A549 (cell line): ENCODE results near the gene PERM1. TPM values are rescaled to one million over a fixed set of nuclear protein-coding genes. Genes with fewer than 3 reads are reported as not detected.
"Not testable (repeated sequence)": the region's sequence is repeated elsewhere in the genome, so short reads cannot be mapped to it uniquely, and the experiment has no call there.

Source experiments
- ATAC-seq, 2 experiments: fragments of 200-7000 bp in 1 of 2; fragments of >200 bp in 1 of 2; cut with Nextera tagmentation in 1 of 2; cut with Tn5 transposase in 1 of 2; 3 replicates each; pipeline versions ENCODE4 v1.8.0 to v1.9.1; 2018 to 2020; ENCODE audit warnings: mild to moderate bottlenecking in 1 of 2, moderate library complexity in 1 of 2
- CTCF ChIA-PET: fragments of 300-600 bp; sonication (Branson Sonifier 250); formaldehyde crosslinking; extraction: SDS; loops from one replicate; lab custom pipeline; 2021; ENCODE audit warnings: antibody characterized with exemption, inconsistent platforms; lab: Yijun Ruan, JAX
- POLR2A ChIA-PET: fragments of 350-600 bp; formaldehyde crosslinking; extraction: SDS; loops from one replicate; lab custom pipeline; 2021; ENCODE audit warnings: antibody characterized with exemption, inconsistent platforms; lab: Yijun Ruan, JAX
- DNase-seq, 2 experiments: peaks; one replicate each; pipeline versions ENCODE4 v3.0.0 to v3.0.0-alpha.2; 2011 to 2016; ENCODE audit warnings: low read depth in 1 of 2, low spot score in 1 of 2
- FAIRE-seq: peaks from 2 replicates; lab custom pipeline; 2011; peaks lifted over from hg19 to GRCh38; lab: Jason Lieb, UNC
- H3K27ac ChIP-seq, 2 experiments: fragments of >200 bp; sonication (Bioruptor Twin); formaldehyde crosslinking; 3 replicates each; pipeline ENCODE4 v1.5.1; 2016 to 2017
- H3K4me1 ChIP-seq: fragments of >200 bp; sonication (Bioruptor Twin); formaldehyde crosslinking; 3 replicates; pipeline ENCODE4 v1.6.1; 2016
- H3K4me2 ChIP-seq: fragments of >200 bp; sonication (Bioruptor Twin); formaldehyde crosslinking; 3 replicates; pipeline ENCODE4 v1.6.1; 2016
- H3K4me3 ChIP-seq: fragments of >200 bp; sonication (Bioruptor Twin); formaldehyde crosslinking; 3 replicates; pipeline ENCODE4 v1.5.1; 2016
- H3K9me3 ChIP-seq: fragments of >200 bp; sonication (Bioruptor Twin); formaldehyde crosslinking; 3 replicates; pipeline ENCODE4 v1.6.1; 2016
- BHLHE40 ChIP-seq: IDR thresholded peaks from 2 replicates; pipeline ENCODE4 v1.6.1; 2012; ENCODE audit warnings: low read depth, low read length, inconsistent platforms
- CEBPB ChIP-seq, 2 experiments: fragments of >200 bp in 1 of 2; sonication (Bioruptor Twin) in 1 of 2; formaldehyde crosslinking in 1 of 2; IDR thresholded peaks; 2 replicates each; pipeline ENCODE4 v1.6.1; 2012 to 2016
- FOSL2 ChIP-seq, 2 experiments: fragments of 450-650 bp in 1 of 2; fragments of >200 bp in 1 of 2; sonication (Bioruptor Twin) in 1 of 2; formaldehyde crosslinking; IDR thresholded peaks; 2 replicates each; pipeline versions ENCODE4 v1.5.0 to v1.6.1; 2016 to 2020; ENCODE audit warnings: mild to moderate bottlenecking in 1 of 2, moderate library complexity in 1 of 2
- GATA3 ChIP-seq: IDR thresholded peaks from 2 replicates; pipeline ENCODE4 v1.6.1; 2012; ENCODE audit warnings: borderline replicate concordance
- MAZ ChIP-seq: fragments of 150-350 bp; IDR thresholded peaks from 2 replicates; pipeline ENCODE4 v1.6.1; 2014; ENCODE audit warnings: antibody characterized with exemption, low read depth, low read length, borderline replicate concordance
- PBX3 ChIP-seq: IDR thresholded peaks from 2 replicates; pipeline ENCODE4 v1.6.1; 2012
- RAD21 ChIP-seq, 2 experiments: fragments of >200 bp in 1 of 2; sonication (Bioruptor Twin) in 1 of 2; formaldehyde crosslinking in 1 of 2; IDR thresholded peaks in 1 of 2; conservative IDR thresholded peaks in 1 of 2; 2 replicates in 1 of 2; 3 replicates in 1 of 2; pipeline ENCODE4 v1.6.1; 2012 to 2018; ENCODE audit warnings: inconsistent platforms in 1 of 2
- RARB ChIP-seq: fragments of 250-450 bp; sonication (Bioruptor Pico); IDR thresholded peaks from 2 replicates; pipeline ENCODE4 v1.8.0; 2021; ENCODE audit warnings: mild to moderate bottlenecking, moderate library complexity
- REST ChIP-seq: fragments of 200-600 bp; sonication (generic); IDR thresholded peaks from 2 replicates; pipeline ENCODE4 v1.6.1; 2016; ENCODE audit warnings: antibody characterized with exemption, mild to moderate bottlenecking, moderate library complexity
- SMC3 ChIP-seq: fragments of >200 bp; sonication (Bioruptor Twin); formaldehyde crosslinking; IDR thresholded peaks from 3 replicates; pipeline ENCODE4 v1.6.1; 2018; ENCODE audit warnings: inconsistent platforms
- TP53 ChIP-seq: fragments of 250-450 bp; sonication (Bioruptor Pico); IDR thresholded peaks from 2 replicates; pipeline ENCODE4 v1.5.0; 2021; ENCODE audit warnings: mild to moderate bottlenecking, moderate library complexity
- ZSCAN20 ChIP-seq: fragments of 250-450 bp; sonication (Bioruptor Pico); IDR thresholded peaks from 2 replicates; pipeline ENCODE4 v1.8.0; 2022; ENCODE audit warnings: mild to moderate bottlenecking, moderate library complexity
- WGBS: methylation state at CpG from one replicate; pipeline ENCODE4 v1.1.6; 2017; ENCODE audit errors: missing lambda C conversion rate; 5-methylcytosine and 5-hydroxymethylcytosine counted together
- polyA plus RNA-seq, 4 experiments: library from polyadenylated mRNA; depleted of rRNA in 3 of 4; stranded (reverse); fragments of >200 nt; fragmentation: RNase III in 1 of 4; extraction: RNeasy Plus Mini Kit Qiagen cat#74134 plus additional on column Dnase treatment in 1 of 4; gene quantifications; 2 replicates in 3 of 4; 3 replicates in 1 of 4; pipeline ENCODE4 v1.2.3, GENCODE V29; 2011 to 2017
- TF ChIP-seq, protein P1 (sequence below): fragments of >200 bp; sonication (Bioruptor Twin); formaldehyde crosslinking; IDR thresholded peaks from 3 replicates; pipeline ENCODE4 v1.6.1; 2016
- TF ChIP-seq, protein P2 (sequence below): IDR thresholded peaks from 2 replicates; pipeline ENCODE4 v1.6.1; 2012
- TF ChIP-seq, protein P3 (sequence below): fragments of >200 bp; sonication (Bioruptor Twin); formaldehyde crosslinking; IDR thresholded peaks from 3 replicates; pipeline ENCODE4 v1.5.1; 2016

Gene PERM1
- polyA plus RNA-seq, 2 of the 4 experiments (the other 2 are of a cell fraction) = 0.30 TPM; not detected in 1

DNA sequence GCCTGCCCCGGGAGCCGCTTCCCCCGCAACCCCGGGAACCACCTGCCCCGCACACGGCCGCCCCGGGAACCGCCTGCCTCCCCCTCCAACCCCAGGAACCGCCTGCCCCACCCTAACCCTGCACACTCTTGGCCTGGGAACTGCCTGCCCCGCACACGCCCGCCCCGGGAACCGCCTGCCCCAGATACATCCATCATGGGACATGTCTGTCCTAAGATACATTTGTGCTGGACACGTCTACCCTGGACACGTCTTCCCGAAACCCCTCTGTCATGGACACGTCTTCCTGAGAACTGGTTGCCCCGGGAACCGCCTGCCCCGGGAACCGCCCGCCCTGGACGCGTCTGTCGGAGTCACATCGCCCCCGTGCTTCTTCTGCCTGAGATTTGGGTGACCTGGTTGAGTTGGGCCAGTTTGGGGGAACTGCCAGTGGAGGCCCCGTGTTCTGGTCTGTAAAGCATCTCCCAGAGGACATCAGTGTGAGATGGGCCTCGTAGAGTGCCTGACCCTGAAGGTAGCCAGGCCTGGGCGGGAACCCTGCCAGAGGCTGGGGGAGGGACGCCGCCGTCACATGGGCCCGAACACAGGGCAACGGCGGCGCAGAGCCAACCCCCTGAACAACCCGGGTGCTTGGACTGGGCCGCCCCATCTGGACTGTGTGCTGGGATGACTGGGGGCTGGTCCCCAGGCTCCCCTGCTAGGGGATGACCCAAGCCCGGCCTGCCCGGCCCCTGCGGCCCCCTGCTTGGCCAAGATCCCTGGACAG, 3.6 kb downstream of the PERM1 start:
- ATAC-seq (0 out of 6 replicates have a peak, but pooled peaks of 1 of the 2 experiments have one; percentile 10), DNase-seq (no peak), FAIRE-seq (no peak)
- Histone ChIP-seq H3K4me1 (peaks cover 7% of the 10 kb centered on the region; the same call in 1 of the 3 replicates), H3K27ac (0 out of 6 replicates have a peak overlapping the region, but pooled peaks of 1 of the 2 experiments have one; percentile 66), H3K4me2 (peak overlapping the region; percentile 48; the same call in 1 of the 3 replicates), H3K9me3 (no peaks in the 10 kb centered on the region), H3K4me3 (no peak overlapping the region)
- TF ChIP-seq, protein P1, sequence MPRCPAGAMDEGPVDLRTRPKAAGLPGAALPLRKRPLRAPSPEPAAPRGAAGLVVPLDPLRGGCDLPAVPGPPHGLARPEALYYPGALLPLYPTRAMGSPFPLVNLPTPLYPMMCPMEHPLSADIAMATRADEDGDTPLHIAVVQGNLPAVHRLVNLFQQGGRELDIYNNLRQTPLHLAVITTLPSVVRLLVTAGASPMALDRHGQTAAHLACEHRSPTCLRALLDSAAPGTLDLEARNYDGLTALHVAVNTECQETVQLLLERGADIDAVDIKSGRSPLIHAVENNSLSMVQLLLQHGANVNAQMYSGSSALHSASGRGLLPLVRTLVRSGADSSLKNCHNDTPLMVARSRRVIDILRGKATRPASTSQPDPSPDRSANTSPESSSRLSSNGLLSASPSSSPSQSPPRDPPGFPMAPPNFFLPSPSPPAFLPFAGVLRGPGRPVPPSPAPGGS = no peak
- no peak for TF ChIP-seq PBX3
- TF ChIP-seq CEBPB (IDR thresholded peaks at IDR 0.05) = no peak
- TF ChIP-seq ZSCAN20 (CRISPR knock-in tag) = no peak
- TF ChIP-seq REST = no peak
- no peak for TF ChIP-seq MAZ
- TF ChIP-seq TP53 (CRISPR knock-in tag) = no peak
- no peak for TF ChIP-seq RARB
- ChIA-PET POLR2A (no interaction called here), CTCF (no interaction called here)
- WGBS = 67% methylated on average over 20 of the region's 44 CpGs

GRCh38 chr1:976791-977190, 5.1 kb downstream of the PERM1 start:
- not testable (repeated sequence) for ATAC-seq, DNase-seq, FAIRE-seq

GRCh38 chr1:975896-976683, 5.8 kb downstream of the PERM1 start:
- Histone ChIP-seq H3K4me2 (peak overlapping the region; percentile 82), H3K4me3 (peak overlapping the region; percentile 38), H3K4me1 (peaks cover 7% of the 10 kb centered on the region; the same call in 1 of the 3 replicates), H3K27ac (peak overlapping the region; percentile 69 to 90), H3K9me3 (no peaks in the 10 kb centered on the region)
- no peak for FAIRE-seq
- CTCF ChIA-PET = interaction anchor here (0.6 to 3.7 kb wide), 12 partner anchors 8 to 111 kb away, joined by 3 to 26 read pairs (median 3); partner anchors contain the start of gene PLEKHN1
- peak; percentile 80 to 84 for DNase-seq
- POLR2A ChIA-PET = interaction anchor here (0.9 to 1.4 kb wide), 5 partner anchors 8 to 35 kb away, joined by 3 to 14 read pairs (median 4); partner anchors contain the start of genes NOC2L and PLEKHN1
- WGBS = 6% methylated on average over 6 of the region's 40 CpGs
- TF ChIP-seq MAZ (0 out of 2 replicates have a peak, but pooled peaks have one; percentile 11), SMC3 (peak; percentile 58), FOSL2 (IDR thresholded peaks at IDR 0.05) (no peak), FOSL2 (CRISPR knock-in tag; IDR thresholded peaks at IDR 0.05) (no peak), RAD21 (conservative IDR thresholded peaks at IDR 0.05 in 1 of 2, IDR thresholded peaks at IDR 0.05 in 1 of 2) (peak; percentile 52 to 54), PBX3 (no peak), BHLHE40 (no peak)
- TF ChIP-seq, protein P2, sequence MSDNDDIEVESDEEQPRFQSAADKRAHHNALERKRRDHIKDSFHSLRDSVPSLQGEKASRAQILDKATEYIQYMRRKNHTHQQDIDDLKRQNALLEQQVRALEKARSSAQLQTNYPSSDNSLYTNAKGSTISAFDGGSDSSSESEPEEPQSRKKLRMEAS = 0 out of 2 replicates have a peak, but pooled peaks have one; percentile 25
- TF ChIP-seq, protein P3, sequence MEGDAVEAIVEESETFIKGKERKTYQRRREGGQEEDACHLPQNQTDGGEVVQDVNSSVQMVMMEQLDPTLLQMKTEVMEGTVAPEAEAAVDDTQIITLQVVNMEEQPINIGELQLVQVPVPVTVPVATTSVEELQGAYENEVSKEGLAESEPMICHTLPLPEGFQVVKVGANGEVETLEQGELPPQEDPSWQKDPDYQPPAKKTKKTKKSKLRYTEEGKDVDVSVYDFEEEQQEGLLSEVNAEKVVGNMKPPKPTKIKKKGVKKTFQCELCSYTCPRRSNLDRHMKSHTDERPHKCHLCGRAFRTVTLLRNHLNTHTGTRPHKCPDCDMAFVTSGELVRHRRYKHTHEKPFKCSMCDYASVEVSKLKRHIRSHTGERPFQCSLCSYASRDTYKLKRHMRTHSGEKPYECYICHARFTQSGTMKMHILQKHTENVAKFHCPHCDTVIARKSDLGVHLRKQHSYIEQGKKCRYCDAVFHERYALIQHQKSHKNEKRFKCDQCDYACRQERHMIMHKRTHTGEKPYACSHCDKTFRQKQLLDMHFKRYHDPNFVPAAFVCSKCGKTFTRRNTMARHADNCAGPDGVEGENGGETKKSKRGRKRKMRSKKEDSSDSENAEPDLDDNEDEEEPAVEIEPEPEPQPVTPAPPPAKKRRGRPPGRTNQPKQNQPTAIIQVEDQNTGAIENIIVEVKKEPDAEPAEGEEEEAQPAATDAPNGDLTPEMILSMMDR = peak; percentile 35; the same call in 2 of the 3 replicates
- peak; percentile 82 to 94 for ATAC-seq

More at GRCh38 chr1:976791-977190, 5.1 kb downstream of the PERM1 start:
- H3K9me3 ChIP-seq, H3K4me1 ChIP-seq: not testable (repeated sequence)
- Histone ChIP-seq H3K27ac (peak overlapping the region in 1 of 2 experiments; percentile 90; a peak in 3 of 6 replicates), H3K4me2 (peak overlapping the region; percentile 82), H3K4me3 (peak overlapping the region; percentile 38; the same call in 1 of the 3 replicates)
- WGBS = no CpG with 5 or more reads among the region's 39 CpGs
- ChIA-PET POLR2A (interaction anchor here (0.9 to 1.4 kb wide), 5 partner anchors 9 to 36 kb away, joined by 3 to 14 read pairs (median 4); partner anchors contain the start of genes NOC2L and PLEKHN1), CTCF (interaction anchor here (0.9 to 3.7 kb wide), 10 partner anchors 10 to 110 kb away, joined by 3 to 26 read pairs (median 4); partner anchors contain the start of gene PLEKHN1)
- TF ChIP-seq GATA3 = peak; percentile 62
